ENCODE results near the gene RREB1.
"Not testable (repeated sequence)": the region's sequence is repeated elsewhere in the genome, so short reads cannot be mapped to it uniquely, and the experiment has no call there.

The RREB1 gene

DNA sequence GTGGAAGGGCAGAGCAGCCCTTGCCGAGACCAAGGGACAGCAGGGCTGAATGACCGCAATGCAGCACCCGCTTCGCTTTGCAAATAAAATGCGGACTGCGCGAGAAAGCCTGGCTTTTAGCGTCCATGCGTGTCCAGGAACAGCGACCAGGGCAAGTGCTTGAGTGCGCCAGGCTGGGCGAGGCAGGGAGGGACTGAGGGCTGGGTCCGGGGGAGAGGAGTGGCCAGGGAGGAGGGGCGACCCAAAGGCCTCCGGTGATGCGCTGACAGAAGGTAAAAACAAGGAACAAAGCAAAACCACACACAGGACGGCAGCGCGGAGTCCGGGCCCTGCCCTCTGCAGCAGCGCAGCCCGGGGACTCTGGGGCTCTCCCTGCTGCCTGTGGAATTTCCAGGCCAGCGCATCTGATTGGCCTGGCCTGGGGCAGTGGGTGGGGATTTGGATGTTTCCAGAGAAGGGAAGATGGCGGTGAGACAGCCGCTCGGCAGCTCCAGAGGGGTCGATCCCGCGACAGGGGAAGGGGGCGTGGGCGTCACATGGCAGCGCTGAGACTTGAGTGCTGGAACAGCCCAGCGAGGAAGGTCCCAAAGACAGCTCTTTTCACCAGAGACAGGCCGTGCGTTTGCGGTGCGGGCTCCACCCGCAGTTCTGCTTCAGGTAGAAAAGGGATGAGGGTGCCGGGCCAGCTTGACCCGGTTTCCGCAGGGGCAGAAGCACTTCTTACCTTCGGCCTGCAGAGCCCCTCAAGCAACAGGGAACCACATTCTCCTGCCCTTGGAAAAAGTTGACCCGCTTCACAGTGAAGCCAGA lies 153.5 kb downstream of the RREB1 start:
- Mint-ChIP-seq H3K9me3 (no peaks in the 10 kb centered on the region), H3K4me3 (peak overlapping the region; percentile 93), H3K36me3 (ENCODE audit: low read depth) (peaks cover 5% of the 10 kb centered on the region), H3K27ac (peak overlapping the region; percentile 95), H3K4me1 (ENCODE audit: low read depth) (peaks cover 73% of the 10 kb centered on the region), H3K27me3 (no peaks in the 10 kb centered on the region)
- intact Hi-C loops (cut with micrococcal nuclease) = no loop called here

DNA sequence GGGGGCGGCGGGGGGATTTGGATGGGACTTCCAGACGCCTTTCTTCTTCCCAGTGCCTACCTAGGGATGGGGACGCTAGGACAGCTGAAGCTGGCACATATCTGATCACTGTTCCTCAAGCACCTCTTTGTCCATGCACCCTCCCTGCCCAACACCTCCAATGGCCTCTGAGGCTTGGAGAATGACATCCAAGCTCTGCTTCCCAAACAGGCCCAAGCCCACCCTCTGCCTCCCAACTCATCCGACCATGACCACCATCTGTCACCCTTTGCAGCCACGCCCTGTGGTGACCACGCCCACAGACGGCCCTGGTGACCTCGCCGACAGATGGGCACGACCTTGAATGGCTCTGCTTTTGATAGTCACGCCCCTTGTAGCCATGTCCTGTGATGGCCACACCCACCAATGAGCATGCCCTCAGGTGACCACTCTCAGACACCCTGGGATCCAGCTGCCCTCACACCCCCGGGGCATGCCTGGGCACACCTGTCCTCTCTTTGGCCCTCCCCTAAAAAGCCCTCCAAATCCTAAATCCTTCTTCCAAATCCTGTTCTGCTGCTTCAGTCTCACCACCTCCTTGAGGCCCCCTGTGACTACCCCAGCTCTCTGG lies 154.2 kb downstream of the RREB1 start:
- no peaks in the 10 kb centered on the region for H3K9me3 Mint-ChIP-seq
- H3K27me3 Mint-ChIP-seq = no peaks in the 10 kb centered on the region
- peak overlapping the region; percentile 93 for H3K4me3 Mint-ChIP-seq
- H3K4me1 Mint-ChIP-seq (ENCODE audit: low read depth) = peaks cover 74% of the 10 kb centered on the region
- intact Hi-C loops (cut with micrococcal nuclease) = no loop called here
- H3K27ac Mint-ChIP-seq = peak overlapping the region; percentile 95
- peaks cover 5% of the 10 kb centered on the region for H3K36me3 Mint-ChIP-seq (ENCODE audit: low read depth)

DNA sequence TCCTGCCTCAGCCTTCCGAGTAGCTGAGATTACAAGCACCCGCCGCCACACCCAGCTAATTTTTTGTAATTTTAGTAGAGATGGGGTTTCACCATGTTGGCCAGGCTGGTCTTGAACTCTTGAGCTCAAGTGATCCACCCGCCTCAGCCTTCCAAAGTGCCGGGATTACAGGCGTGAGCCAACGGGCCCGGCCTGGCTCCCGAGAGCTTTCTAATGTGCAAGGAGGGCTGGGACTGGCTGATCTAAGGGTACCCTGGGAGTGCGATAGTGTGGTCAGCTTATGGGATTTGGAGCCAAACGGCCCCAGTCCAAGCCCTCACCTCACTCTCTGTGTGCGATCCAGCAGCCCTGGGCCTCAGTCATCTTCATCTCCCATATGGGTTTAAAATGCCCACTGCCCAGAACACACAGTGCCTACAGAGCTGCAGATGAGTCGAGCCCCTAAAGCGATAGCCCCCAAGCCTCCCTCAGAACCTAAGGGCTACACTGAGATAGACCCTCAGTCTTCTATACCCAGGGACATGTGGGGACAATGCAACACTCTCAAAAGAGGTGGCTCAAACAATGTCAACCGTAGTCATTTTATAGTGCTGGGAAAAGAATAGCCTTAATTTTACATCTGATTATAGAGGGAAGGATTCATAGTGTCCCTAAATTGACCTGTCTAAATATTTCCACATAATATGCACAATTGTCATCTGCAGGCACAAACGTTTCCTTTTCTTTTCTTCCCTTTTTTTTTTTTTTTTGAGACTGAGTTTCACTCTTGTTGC lies 155.2 kb downstream of the RREB1 start:
- Mint-ChIP-seq H3K27me3 (no peaks in the 10 kb centered on the region), H3K9me3 (no peaks in the 10 kb centered on the region), H3K4me3 (no peak overlapping the region), H3K36me3 (ENCODE audit: low read depth) (peaks cover 5% of the 10 kb centered on the region), H3K4me1 (ENCODE audit: low read depth) (peaks cover 74% of the 10 kb centered on the region), H3K27ac (peak overlapping the region; percentile 95)
- intact Hi-C loops (cut with micrococcal nuclease) = no loop called here

DNA sequence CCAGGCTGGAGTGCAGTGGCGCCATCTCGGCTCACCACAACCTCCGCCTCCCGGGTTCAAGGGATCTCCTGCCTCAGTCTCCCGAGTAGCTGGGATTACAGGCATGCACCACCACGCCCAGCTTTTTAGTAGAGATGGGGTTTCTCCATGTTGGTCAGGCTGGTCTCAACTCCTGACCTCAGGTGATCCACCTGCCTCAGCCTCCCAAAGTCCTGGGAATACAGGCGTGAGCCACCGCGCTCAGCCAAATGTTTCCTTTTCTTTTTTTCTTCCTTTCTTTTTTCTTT lies 155.7 kb downstream of the RREB1 start:
- H3K27me3 Mint-ChIP-seq; H3K4me3 Mint-ChIP-seq; intact Hi-C loops (cut with micrococcal nuclease); H3K36me3 Mint-ChIP-seq (ENCODE audit: low read depth); H3K9me3 Mint-ChIP-seq: not testable (repeated sequence)
- Mint-ChIP-seq H3K4me1 (ENCODE audit: low read depth) (peaks cover 73% of the 10 kb centered on the region), H3K27ac (peak overlapping the region; percentile 50)

DNA sequence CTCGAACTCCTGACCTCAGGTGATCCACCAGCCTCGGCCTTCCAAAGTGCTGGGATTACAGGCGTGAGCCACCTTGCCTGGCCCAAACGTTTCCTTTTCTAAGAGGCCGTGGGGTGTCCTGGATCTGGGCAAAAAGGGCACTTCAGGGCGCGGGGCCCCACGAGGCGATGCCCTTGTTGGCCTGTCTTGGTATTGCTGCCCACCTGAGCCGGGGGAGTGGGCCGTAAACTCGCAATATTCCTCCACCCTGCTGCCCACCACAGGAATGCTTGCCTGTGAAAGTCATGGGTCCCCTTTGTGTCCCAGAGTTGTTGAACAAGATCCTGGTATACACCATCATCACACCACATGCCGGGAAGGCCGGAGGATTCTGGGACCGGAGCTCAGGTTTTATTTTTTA lies 156.3 kb downstream of the RREB1 start:
- no peaks in the 10 kb centered on the region for H3K27me3 Mint-ChIP-seq
- H3K27ac Mint-ChIP-seq = no peak overlapping the region
- intact Hi-C loops (cut with micrococcal nuclease) = no loop called here
- no peak overlapping the region for H3K4me3 Mint-ChIP-seq
- no peaks in the 10 kb centered on the region for H3K9me3 Mint-ChIP-seq
- H3K4me1 Mint-ChIP-seq (ENCODE audit: low read depth) = peaks cover 73% of the 10 kb centered on the region
- peaks cover 5% of the 10 kb centered on the region for H3K36me3 Mint-ChIP-seq (ENCODE audit: low read depth)

DNA sequence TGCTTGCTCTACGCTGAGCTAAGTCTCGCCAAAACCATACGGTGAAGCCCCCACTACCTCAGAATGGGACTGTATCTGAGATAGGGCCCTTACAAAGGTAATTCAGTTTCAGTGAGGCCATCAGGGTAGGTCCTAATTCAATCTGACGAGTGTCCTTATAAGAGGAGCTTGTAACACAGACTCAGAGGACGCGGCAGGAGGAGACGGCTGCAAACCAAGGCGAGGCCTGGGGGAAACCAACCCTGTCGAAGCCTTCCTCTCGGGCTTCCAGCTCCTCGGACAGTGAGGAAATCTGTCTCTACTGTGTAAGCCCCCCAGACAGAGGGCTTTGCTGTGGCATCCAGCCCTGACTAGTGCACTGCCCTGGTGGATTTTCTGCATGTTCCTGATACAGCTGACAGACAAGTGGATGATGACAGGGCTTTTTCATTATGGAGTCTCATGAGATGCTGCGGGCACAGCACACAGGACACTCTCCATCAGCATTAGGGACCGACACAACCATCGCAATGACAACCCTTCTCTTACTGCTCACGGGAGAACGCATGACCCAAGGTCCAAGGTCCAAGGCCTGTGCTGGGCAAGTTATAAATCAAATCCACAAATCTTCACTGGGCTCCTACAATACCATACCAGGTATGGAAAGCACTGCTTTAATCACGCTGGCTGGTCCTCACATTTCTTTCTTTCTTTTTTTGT lies 157.1 kb downstream of the RREB1 start:
- no peaks in the 10 kb centered on the region for H3K27me3 Mint-ChIP-seq
- H3K36me3 Mint-ChIP-seq (ENCODE audit: low read depth) = no peaks in the 10 kb centered on the region
- H3K4me1 Mint-ChIP-seq (ENCODE audit: low read depth) = peaks cover 66% of the 10 kb centered on the region
- H3K27ac Mint-ChIP-seq = no peak overlapping the region
- intact Hi-C loops (cut with micrococcal nuclease) = no loop called here
- H3K9me3 Mint-ChIP-seq = no peaks in the 10 kb centered on the region
- H3K4me3 Mint-ChIP-seq = no peak overlapping the region

DNA sequence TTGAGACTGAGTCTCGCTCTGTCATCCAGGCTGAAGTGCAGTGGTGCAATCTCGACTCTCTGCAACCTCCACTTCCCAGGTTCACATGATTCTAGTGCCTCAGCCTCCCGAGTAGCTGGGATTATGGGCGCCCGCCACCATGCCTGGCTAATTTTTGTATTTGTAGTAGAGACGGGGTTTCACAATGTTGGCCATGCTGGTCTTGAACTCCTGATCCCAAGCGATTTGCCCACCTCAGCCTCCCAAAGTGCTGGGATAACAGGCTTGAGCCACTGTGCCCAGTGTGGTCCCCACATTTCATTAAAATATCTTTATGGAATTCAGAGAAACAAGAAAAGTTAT lies 157.6 kb downstream of the RREB1 start:
- H3K4me3 Mint-ChIP-seq; H3K36me3 Mint-ChIP-seq (ENCODE audit: low read depth); H3K27me3 Mint-ChIP-seq; intact Hi-C loops (cut with micrococcal nuclease); H3K9me3 Mint-ChIP-seq; H3K27ac Mint-ChIP-seq: not testable (repeated sequence)
- peaks cover 61% of the 10 kb centered on the region for H3K4me1 Mint-ChIP-seq (ENCODE audit: low read depth)

DNA sequence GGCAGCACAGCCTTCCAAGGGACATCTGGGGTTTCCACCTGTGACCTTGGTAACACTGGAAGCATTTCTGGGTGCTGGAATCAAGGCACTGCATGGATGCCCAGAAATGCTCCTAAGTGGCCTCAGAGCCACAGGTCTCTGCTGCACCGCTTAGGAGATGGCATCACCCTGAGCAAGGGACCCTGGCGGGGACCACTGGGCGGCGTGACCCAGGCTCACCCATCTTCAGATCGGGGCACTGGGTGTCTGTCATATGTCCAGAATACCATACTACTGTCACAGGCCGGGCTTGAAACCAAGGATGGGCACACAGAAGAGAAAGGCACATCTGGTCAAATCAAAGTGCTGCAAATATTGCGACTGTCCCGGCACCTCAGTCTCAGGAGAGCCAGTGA lies 159.3 kb downstream of the RREB1 start:
- H3K36me3 Mint-ChIP-seq (ENCODE audit: low read depth) = no peaks in the 10 kb centered on the region
- no peaks in the 10 kb centered on the region for H3K27me3 Mint-ChIP-seq
- no peak overlapping the region for H3K4me3 Mint-ChIP-seq
- H3K9me3 Mint-ChIP-seq = no peaks in the 10 kb centered on the region
- peaks cover 54% of the 10 kb centered on the region for H3K4me1 Mint-ChIP-seq (ENCODE audit: low read depth)
- intact Hi-C loops (cut with micrococcal nuclease) = no loop called here
- peak overlapping the region; percentile 67 for H3K27ac Mint-ChIP-seq

DNA sequence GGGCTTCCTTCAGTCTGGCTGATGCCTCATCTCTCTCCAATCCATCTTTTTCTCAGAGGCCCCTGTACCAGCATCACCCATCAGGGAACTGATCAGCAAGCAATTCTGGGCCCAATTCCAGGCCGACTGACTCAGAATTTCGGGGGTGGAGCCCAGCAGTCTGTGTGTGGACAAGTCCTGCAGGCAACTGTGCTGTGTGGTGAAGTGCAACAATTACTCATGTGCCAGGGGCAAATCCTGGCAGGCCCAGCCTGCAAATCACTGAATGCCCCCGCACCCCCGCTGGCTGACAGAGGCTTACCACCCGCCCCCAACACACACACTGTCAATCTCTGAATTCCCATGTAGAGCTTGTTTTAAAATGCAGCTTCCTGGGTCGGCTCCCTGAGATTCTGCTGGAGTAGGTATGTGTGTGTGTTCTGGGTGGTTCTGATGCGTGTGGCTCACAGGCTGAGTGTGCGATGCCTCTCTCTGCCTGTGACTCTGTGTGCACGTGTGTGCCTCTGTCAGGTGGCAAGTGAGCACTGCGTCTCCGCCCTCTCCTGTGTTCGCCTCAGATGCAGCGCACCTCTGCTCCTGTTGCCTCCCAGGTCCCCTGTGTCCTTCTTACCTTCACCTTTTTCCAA lies 159.8 kb downstream of the RREB1 start:
- intact Hi-C loops (cut with micrococcal nuclease) = no loop called here
- Mint-ChIP-seq H3K27ac (peak overlapping the region; percentile 67), H3K9me3 (no peaks in the 10 kb centered on the region), H3K4me3 (no peak overlapping the region), H3K27me3 (no peaks in the 10 kb centered on the region), H3K4me1 (ENCODE audit: low read depth) (peaks cover 49% of the 10 kb centered on the region), H3K36me3 (ENCODE audit: low read depth) (no peaks in the 10 kb centered on the region)

DNA sequence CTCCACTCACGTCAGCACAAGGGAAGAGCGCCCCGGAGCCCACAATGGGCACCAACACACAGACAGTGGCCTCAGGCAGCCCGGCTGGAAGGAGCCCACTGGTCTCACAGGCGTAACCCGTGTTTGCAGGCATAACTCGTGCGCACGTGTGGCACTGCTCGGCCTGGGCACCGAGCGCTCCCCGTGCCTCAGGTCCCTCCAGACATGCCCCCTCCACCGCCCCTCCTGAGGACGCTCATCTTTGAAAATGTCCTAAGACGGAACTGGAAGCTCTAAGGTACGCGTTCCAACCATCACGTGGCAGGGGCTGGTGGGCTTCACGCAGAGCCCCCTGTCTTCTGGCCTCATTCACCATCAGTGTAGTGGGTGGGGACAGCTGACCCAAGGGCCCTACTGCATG lies 160.6 kb downstream of the RREB1 start:
- Mint-ChIP-seq H3K27ac (peak overlapping the region; percentile 67), H3K4me3 (no peak overlapping the region), H3K36me3 (ENCODE audit: low read depth) (no peaks in the 10 kb centered on the region)

DNA sequence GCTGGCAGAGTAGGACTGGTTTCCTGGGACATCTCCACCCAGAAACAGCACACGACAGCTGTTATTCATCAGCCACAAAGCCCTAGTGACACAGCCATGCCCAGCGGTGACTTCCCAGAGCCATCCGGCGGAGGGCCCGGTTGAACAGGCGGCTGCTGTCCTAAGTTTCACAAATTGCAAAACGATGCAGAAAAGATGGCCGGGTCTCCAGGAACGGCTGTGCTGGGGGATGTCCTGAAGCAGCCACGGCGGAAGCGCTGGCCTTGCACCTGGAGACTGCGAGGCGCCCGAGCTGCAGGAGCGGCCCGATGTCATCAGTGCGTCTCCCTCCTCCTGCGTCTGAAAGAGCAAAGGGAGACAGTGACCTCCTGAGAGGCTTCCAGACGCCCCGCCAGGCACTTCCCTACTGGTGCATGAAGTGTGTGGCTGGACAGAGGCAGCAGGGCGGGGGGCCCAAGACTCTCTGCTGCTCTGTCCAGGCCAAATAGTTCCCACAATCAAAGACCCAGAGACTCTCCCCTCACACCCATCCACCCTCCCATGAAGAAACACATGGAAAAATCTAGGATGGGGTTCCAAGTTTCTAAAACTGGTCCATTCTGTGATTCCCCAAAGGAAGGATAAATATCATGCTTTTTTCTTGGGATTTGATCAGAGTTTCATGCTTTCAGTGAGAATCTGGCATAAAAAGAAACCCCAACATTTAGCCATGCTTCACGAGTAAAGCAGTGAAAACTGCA lies 161.2 kb downstream of the RREB1 start:
- Mint-ChIP-seq H3K4me3 (no peak overlapping the region), H3K27me3 (no peaks in the 10 kb centered on the region), H3K9me3 (no peaks in the 10 kb centered on the region), H3K4me1 (ENCODE audit: low read depth) (peaks cover 49% of the 10 kb centered on the region), H3K36me3 (ENCODE audit: low read depth) (no peaks in the 10 kb centered on the region), H3K27ac (peak overlapping the region; percentile 67)
- intact Hi-C loops (cut with micrococcal nuclease) = no loop called here

More for the DNA sequence above, 160.6 kb downstream of the RREB1 start:
- intact Hi-C loops (cut with micrococcal nuclease) = no loop called here
- Mint-ChIP-seq H3K4me1 (ENCODE audit: low read depth) (peaks cover 43% of the 10 kb centered on the region), H3K27me3 (no peaks in the 10 kb centered on the region), H3K9me3 (no peaks in the 10 kb centered on the region)

DNA sequence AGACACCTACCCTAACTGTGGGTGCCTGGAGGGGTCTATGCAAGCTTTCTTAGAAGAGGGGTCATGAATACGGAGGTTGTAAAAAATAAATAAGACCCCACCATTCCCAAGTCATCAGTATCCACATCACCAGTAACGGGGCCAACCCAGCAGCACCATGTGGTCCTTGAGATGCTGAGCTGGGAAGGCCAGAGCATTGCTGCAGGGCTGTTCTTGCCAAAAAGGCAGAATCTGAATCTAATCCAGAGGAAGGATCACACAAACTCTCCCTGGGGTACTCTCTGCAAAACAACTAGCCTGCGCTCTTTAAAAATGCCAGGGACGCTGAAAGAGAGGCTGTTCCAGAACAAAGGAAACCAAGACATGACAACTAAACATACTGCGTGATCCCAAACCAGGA lies 162.1 kb downstream of the RREB1 start:
- no peaks in the 10 kb centered on the region for H3K36me3 Mint-ChIP-seq (ENCODE audit: low read depth)
- peaks cover 53% of the 10 kb centered on the region for H3K4me1 Mint-ChIP-seq (ENCODE audit: low read depth)
- no peak overlapping the region for H3K27ac Mint-ChIP-seq
- intact Hi-C loops (cut with micrococcal nuclease) = no loop called here
- no peak overlapping the region for H3K4me3 Mint-ChIP-seq
- no peaks in the 10 kb centered on the region for H3K27me3 Mint-ChIP-seq
- H3K9me3 Mint-ChIP-seq = no peaks in the 10 kb centered on the region
